ENCODE results near the gene BEND3. TPM values are rescaled to one million over a fixed set of nuclear protein-coding genes. Genes with fewer than 3 reads are reported as not detected.

Gene BEND3
- total RNA-seq, 4 donors from 2014 or later, result 1.5 to 9.1 (median 3.4) TPM

- intact Hi-C loops (cut with DNase I; ENCODE audit: low total_unique reads), result no loop called here
- Histone ChIP-seq H3K4me3 (peak overlapping the region; percentile 41 to 80), H3K4me1 (peaks cover 0 to 15% of the 10 kb centered on the region in 2 donors), H3K9me3 (no peaks in the 10 kb centered on the region), H3K27me3 (no peaks in the 10 kb centered on the region), H3K27ac (peak overlapping the region; percentile 41 to 45), H3K36me3 (no peaks in the 10 kb centered on the region)
- DNase-seq, result peak in 1 of 2 donors; percentile 20
- TF ChIP-seq, protein P1, sequence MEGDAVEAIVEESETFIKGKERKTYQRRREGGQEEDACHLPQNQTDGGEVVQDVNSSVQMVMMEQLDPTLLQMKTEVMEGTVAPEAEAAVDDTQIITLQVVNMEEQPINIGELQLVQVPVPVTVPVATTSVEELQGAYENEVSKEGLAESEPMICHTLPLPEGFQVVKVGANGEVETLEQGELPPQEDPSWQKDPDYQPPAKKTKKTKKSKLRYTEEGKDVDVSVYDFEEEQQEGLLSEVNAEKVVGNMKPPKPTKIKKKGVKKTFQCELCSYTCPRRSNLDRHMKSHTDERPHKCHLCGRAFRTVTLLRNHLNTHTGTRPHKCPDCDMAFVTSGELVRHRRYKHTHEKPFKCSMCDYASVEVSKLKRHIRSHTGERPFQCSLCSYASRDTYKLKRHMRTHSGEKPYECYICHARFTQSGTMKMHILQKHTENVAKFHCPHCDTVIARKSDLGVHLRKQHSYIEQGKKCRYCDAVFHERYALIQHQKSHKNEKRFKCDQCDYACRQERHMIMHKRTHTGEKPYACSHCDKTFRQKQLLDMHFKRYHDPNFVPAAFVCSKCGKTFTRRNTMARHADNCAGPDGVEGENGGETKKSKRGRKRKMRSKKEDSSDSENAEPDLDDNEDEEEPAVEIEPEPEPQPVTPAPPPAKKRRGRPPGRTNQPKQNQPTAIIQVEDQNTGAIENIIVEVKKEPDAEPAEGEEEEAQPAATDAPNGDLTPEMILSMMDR (IDR thresholded peaks at IDR 0.05), result no peak
Measured at GRCh38 chr6:107115695-107116327, 496 bp upstream of the BEND3 start.

GRCh38 chr6:107114213-107114925 lies 946 bp downstream of the BEND3 start:
- TF ChIP-seq, protein P1 (IDR thresholded peaks at IDR 0.05), result peak; percentile 59 to 95 (median 86)
- peak in 1 of 2 donors; percentile 16 for TF ChIP-seq POLR2A (IDR thresholded peaks at IDR 0.05)

GRCh38 chr6:107110200-107110599 lies 5.1 kb downstream of the BEND3 start:
- DNase-seq, result no peak
- intact Hi-C loops (cut with DNase I; ENCODE audit: low total_unique reads), result no loop called here
- H3K27me3 ChIP-seq, result no peaks in the 10 kb centered on the region
- H3K36me3 ChIP-seq, result no peaks in the 10 kb centered on the region
- TF ChIP-seq, protein P1 (IDR thresholded peaks at IDR 0.05), result no peak
- TF ChIP-seq POLR2A (IDR thresholded peaks at IDR 0.05), result no peak
- no peak overlapping the region for H3K4me3 ChIP-seq
- no peaks in the 10 kb centered on the region for H3K9me3 ChIP-seq
- no peak overlapping the region for H3K27ac ChIP-seq
- H3K4me1 ChIP-seq, result peaks cover 0 to 7% of the 10 kb centered on the region in 2 donors

More at GRCh38 chr6:107114213-107114925, 946 bp downstream of the BEND3 start:
- H3K27me3 ChIP-seq, result no peaks in the 10 kb centered on the region
- H3K4me3 ChIP-seq, result peak overlapping the region; percentile 41 to 80
- intact Hi-C loops (cut with DNase I; ENCODE audit: low total_unique reads), result no loop called here
- peak; percentile 74 to 85 for DNase-seq
- H3K27ac ChIP-seq, result peak overlapping the region; percentile 69 to 74
- no peaks in the 10 kb centered on the region for H3K9me3 ChIP-seq
- H3K36me3 ChIP-seq, result no peaks in the 10 kb centered on the region
- H3K4me1 ChIP-seq, result peaks cover 0 to 15% of the 10 kb centered on the region in 2 donors

GRCh38 chr6:107108201-107108890 lies 7.0 kb downstream of the BEND3 start:
- intact Hi-C loops (cut with DNase I; ENCODE audit: low total_unique reads), result no loop called here
- Histone ChIP-seq H3K27me3 (no peaks in the 10 kb centered on the region), H3K27ac (no peak overlapping the region), H3K9me3 (no peaks in the 10 kb centered on the region), H3K36me3 (no peaks in the 10 kb centered on the region), H3K4me1 (peaks cover 0 to under 1% of the 10 kb centered on the region in 2 donors), H3K4me3 (no peak overlapping the region)
- no peak for DNase-seq
- no peak for TF ChIP-seq POLR2A (IDR thresholded peaks at IDR 0.05)
- TF ChIP-seq, protein P1 (IDR thresholded peaks at IDR 0.05), result no peak

DNA sequence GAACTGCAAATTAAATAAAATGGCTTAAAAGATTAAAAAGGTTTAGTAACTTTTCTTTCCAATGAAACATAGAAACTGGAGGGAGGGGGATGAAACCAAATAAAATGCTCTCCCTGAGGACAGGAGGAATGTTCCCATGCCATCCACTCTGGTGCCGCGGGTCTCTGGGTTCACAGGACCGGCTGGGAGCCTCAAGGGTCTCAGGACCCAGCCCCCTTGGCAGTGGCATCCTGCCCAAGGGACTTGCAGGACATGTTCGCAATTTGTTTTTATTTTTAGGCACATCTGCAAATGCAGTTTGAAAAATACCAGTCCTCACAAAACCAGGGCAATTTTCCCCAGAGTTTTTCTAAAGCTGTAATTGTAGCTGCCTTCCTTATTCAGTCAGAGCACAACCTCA lies 7.5 kb downstream of the BEND3 start:
- intact Hi-C loops (cut with DNase I; ENCODE audit: low total_unique reads), result no loop called here
- DNase-seq, result no peak
- Histone ChIP-seq H3K4me3 (no peak overlapping the region), H3K9me3 (no peaks in the 10 kb centered on the region), H3K27ac (no peak overlapping the region), H3K36me3 (no peaks in the 10 kb centered on the region), H3K27me3 (no peaks in the 10 kb centered on the region), H3K4me1 (no peaks in the 10 kb centered on the region)
- TF ChIP-seq, protein P1 (IDR thresholded peaks at IDR 0.05), result no peak
- no peak for TF ChIP-seq POLR2A (IDR thresholded peaks at IDR 0.05)
